GM18498 (cell line): ENCODE measurements around the gene ADAMTSL1.

Experiments
- ATAC-seq: cut with Tn5 transposase; IDR thresholded peaks from one replicate; pipeline ENCODE4 v1.9.1; 2021; ENCODE audit warnings: mild to moderate bottlenecking, moderate library complexity; ENCODE audit not compliant: unreplicated experiment

The ADAMTSL1 gene

DNA sequence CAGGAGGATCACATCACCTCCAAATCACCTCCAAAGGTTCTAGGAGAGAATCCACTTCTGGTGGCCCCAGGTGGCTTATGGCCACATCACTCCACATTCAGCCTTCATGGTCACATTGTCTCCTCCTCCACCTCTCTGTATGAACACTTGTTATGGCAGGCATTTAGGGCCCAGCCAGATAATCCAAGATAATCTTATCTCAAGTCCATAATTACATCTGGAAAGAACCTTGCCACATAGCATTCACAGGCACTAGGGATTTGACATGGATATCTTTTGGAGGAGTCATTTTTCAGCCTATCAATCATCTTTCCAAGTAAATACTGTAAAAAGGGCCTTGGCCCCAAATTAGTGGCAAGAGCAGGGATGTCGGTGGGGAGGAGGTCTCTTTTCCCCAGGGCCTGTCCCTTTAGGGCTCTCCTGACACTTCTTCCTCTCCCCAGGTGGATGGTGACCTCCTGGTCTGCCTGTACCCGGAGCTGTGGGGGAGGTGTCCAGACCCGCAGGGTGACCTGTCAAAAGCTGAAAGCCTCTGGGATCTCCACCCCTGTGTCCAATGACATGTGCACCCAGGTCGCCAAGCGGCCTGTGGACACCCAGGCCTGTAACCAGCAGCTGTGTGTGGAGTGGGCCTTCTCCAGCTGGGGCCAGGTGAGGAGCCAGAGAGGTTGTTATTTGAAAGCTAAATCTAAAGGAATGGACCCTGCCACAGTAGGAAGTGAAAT lies 418.2 kb downstream of the ADAMTSL1 start:
- ATAC-seq = no peak

DNA sequence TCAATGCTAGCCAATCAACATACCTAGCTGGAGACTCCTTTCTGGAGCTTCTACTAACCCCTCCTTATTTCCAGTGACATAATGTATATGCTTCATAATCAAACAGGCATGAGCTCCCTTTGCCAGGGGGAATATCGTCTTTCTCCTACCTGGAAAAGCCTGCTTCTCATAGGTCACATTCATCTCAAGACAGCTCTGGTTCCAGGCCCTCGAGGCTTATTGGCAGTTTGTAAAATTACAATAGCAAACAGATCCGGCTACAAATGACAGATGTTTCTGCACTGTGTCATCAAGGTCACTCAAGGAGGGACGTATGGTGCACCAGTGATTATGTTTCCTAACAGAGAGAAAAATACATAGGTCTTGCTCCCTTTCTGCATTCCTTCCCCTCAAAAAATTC lies 419.1 kb downstream of the ADAMTSL1 start:
- ATAC-seq = no peak

DNA sequence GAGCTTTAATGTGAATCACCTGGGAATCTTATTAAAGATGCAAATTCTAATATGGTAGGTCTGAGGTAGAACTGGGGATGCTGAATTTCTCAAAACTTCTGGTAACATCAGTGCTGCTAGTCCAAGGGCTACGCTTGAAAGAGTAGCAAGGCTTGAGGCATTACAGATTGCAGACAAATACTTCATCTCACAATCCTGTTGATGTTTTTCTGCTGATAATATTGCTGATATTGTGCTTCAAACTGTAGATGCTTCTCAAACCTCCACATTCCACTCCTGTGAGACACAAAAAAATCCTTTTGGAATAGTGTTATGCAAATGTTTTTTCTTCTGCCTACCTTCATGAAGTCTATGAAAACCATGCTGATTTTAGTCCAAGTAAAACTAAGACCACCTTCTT lies 419.5 kb downstream of the ADAMTSL1 start:
- no peak for ATAC-seq

DNA sequence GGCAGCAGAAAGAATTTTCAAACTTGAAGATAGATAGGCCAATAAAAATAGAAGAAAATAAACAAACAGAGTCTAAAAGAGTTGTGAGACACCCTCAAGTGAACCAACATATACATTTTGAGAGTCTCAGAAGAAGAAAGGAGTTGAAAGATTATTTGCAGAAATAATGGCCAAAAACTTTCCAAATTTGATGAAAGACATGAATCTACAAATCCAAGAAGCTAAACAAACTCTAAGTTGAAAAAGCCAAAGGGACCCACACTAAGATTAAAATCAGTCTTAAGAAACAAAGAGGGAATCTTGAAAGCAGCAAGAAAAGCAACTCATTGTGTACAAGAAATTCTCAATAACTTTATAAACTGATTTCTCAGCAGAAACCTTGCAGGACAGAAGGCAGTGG lies 422.1 kb downstream of the ADAMTSL1 start:
- no peak for ATAC-seq

DNA sequence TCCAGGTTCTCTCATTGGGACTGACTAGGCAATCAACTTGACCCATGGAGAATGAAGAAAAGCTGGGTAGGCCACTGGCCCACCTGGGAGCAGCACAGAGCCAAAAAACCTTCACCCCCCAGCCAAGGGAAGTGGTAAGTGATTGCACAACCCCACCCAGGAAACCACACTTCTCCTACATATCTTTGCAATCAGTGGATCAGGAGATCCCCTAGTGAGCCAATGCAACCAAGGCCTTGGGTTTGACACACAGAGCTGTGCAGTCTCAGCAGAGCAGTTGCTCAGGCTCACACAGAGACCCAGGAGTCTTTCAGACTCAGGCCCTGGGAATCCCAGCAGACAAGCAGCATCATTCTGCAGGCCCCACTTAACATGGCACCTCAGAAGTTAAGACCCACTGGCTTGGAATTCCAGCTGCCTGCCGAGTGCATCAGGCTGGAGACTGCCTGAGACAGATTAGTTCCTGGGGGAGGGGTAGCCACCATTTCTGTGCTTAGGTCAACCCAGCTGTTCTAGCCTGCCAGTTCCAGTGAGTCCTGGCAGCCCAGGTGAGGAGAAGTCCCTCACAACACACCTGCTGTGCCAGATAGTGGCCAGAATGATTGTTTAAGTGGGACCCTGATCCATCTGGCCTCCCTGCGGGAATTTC lies 422.7 kb downstream of the ADAMTSL1 start:
- no peak for ATAC-seq

DNA sequence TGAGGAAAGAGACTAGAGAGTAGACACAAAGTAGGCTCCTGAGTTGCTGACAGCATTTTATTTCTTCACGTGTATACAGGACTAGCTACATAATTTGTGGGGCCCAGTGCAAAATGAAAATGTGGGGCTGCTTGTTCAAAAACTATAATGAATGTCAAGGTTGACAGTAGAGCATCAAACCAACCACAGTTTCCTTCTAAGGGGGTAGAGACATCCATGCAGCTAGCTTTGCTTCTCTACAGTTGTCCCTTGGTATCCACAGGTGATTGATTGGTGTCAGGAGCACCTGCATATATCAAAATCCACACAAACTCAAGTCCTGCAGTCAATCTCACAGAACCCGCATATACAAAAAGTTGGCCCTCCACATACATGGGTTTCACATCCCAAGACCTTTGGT lies 429.5 kb downstream of the ADAMTSL1 start:
- no peak for ATAC-seq

DNA sequence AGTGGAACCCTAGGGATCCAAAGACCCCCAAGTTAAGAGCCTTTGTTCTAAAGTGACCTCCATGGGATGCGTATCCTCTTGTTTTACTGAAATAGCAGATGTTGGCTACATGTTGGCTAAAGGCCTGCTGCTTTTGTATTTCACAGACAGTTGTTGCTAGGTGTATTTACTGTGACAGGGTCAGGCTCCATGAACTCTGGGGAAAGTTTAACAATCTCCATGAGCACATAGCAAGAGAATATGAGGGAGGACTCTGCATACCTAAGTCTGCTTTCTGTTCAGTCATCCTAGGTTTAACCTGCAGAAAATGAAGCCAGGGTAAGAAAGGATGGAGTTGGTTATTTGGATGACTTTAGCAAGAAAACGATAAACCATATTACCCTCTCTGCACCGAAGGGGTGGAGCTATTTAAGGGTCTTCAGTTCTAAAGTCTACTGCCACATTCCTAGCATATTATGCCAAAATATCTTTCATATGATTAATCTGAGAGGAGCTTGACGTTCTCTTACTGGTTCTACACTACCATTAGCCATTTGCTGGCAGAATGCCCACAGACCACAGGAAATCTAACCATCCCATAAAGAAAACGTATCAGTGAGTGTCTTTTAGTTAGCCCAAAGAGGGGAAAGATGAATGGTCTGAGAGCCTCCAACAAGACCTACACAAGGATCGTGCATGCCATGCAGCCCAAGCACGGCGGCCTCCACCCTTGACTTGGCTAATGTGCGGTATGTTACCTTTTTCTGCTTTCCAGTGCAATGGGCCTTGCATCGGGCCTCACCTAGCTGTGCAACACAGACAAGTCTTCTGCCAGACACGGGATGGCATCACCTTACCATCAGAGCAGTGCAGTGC lies 431.3 kb downstream of the ADAMTSL1 start:
- ATAC-seq = no peak

DNA sequence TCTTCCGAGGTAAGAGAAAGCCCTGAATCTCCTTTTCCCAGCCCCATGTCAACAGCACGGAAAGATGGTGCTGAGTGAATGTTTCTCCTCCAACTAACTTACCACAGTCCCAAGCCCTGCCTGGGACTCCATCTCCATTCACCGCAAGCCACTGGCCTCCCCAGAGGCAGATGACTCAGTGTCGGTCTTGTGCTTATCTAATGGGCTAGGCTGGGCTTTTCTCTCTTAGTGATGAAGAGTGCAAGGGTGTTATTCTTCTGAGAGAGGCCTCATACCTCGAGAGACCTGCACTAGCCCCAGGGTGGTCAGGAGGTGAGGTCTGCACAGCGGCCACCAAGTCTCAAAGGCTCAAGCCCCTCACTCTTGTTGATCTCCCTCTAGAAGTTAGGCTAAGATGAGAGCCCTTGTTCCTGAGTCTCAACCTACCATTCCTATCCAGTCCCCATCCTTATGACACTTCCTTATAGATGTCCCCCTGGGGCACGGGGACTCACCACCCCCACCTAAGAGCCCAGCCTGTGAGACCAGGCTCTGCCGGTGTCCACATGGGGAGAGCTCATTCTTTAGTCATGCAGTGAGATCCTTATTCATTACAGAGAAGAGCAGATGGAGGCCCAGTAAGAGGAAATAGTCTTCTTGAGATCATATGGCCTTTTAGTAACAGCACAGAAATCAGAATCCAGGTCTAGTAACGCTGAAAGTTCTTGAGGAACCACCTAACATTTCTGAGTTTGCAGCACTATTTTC lies 432.1 kb downstream of the ADAMTSL1 start:
- ATAC-seq = no peak

DNA sequence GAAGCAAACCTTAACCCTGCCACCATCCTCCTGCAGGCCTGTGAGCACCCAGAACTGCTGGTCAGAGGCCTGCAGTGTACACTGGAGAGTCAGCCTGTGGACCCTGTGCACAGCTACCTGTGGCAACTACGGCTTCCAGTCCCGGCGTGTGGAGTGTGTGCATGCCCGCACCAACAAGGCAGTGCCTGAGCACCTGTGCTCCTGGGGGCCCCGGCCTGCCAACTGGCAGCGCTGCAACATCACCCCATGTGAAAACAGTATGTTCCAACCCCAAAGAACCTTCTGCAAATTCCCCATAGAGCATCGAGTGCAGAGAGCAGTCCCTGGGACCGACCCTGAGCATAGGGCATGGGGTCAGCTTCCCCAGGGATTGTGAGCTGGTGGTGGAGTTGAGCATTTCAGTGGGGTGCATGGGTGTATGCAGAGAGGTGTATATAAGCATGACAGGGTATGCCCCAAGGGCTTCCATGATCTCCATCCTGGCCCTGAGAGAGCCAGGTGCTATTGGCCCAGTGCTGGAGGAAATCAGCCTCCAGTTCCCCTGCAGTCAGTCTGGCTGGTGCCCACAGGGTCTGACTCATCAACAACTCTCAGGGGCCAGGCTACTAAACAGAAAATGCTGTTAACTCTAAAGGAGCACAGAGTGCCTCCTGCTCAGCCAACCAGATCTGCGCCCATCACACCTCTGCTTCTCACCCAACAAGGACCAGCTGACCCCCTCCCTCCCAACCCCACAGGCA lies 432.9 kb downstream of the ADAMTSL1 start:
- no peak for ATAC-seq

DNA sequence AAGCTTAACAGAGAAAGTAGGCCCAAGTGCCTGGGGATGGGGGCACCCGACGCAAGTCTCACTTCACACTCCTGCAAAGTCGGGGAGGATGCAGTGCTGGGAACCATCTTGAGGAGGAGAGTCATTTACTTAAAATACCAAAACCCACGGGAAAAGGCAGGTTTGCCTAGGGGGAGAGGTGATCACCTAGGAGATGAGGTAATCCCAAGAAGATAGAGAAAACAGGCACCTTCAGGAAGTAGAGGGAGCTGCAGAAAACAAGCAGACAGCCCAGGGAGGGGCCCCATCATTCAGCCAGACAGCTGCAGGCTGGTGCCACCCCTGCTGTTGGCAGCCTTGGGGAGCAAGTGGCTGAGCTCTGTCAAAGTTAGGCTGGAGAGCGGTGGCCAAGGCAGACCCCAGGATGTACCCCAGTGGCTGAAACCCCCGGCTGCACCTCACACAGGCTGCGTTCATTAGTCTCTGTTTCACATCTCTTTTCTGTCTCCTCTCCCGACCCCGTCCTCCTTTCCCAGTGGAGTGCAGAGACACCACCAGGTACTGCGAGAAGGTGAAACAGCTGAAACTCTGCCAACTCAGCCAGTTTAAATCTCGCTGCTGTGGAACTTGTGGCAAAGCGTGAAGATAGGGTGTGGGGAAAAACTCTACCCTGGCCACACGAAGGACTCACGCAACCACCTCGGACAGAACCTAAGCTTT lies 434.1 kb downstream of the ADAMTSL1 start:
- no peak for ATAC-seq

DNA sequence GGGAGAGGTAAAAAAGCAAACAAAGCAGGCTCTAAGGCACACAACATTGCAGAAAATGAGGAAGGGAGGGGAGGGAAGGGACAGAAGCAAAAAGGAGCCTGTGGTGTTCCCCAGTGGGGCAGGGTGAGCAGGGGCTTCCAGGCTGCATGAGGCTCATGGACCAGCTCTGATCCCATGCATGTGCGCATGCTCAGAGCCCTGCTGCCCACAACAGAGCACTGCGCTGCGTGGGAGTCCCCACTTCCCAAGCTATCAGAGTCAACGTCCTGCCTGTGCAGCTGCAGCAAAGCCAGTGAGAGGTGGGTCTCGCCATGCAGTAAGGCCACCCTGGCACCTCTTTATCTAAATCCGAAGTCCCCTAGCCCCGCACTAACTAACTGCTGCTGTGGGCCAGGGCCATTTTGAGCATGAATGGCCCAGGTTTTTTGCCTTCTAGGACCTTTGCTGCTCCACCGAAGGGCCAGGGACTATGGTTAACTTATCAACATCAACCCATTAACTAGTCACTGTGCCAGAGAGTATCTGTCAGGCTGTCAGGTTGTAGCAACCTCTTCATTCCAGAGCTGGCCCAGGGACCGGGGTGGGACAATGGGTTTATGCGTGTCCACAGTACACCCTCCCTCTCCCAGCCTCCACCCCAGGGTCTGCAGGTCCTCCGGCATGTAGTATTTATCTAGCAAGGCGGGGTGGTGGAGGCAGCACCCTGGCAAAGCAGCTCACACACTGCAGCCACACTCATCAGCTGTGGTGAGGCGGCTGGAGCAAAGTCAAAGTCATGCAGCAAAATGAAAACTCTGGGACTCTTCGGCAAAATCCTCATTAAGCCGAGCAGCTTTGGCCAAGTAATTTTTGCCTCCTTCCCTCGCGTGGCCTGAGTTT lies 435.4 kb downstream of the ADAMTSL1 start:
- no peak for ATAC-seq

DNA sequence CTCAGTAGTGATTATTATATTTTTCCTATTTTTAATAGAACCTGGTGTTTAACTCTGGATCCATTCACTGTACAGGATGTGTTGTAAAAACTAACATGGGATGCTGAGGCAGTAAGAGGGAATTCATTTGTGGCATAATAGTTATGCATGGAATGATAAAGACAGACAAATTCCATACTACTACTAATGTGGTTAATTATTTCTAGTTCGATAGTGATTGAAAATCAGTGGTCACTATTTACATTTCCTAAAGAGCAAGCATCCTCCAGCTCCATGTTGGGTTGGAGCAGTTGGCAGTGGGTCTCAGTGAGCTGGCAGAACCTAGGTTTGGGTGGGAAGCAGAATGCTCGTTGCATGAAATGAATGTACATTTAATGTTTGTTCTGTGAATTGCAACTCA lies 436.5 kb downstream of the ADAMTSL1 start:
- ATAC-seq = no peak

DNA sequence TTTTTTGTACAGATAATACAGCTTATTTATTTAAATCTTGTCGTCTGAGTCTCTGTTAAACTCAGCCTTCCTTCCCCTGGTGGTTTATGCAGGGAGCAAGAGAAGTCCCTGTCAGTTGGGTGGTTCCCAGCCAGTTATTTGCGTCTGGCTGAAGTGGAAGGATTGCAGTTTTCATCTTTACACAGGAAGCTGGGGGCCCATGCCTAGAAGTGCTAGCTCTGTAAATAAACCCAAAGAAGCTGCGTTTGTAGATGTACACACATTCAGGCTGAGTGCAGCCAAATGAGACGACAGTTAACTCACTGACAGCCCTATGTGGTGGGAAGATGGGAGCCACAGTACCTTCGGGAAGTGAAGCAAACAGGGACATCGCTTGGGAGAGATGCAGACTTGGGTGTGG lies 437.0 kb downstream of the ADAMTSL1 start:
- no peak for ATAC-seq

DNA sequence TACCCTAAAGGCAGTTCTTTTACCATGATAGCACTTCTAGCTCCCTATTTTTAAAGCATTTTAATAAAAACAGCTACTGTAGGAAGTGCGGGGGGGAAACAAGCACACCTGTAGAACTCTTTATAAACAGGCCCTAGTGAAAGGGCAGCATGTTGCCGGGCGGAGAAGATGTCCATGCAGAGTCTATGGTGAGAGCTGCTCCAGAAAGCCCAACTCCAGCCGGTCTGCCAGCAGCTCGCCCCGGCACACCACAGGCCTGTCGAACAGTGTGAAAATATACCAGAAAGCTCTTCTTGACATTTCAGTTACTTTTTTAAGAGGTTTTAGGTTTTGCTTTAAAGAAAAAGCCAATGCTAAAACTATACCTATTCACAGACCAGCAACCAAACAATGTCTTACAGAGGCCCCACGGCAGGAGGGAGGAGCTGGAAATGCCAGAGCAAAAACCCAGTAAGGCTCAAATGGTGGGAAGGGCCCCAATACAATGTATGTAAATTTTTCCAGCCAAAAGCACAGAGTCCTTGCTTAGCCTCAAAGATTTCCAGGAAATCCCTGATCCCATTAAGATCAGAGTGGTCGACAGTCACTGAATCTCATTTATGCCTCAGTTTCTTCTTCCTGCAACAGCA lies 437.9 kb downstream of the ADAMTSL1 start:
- ATAC-seq = no peak

DNA sequence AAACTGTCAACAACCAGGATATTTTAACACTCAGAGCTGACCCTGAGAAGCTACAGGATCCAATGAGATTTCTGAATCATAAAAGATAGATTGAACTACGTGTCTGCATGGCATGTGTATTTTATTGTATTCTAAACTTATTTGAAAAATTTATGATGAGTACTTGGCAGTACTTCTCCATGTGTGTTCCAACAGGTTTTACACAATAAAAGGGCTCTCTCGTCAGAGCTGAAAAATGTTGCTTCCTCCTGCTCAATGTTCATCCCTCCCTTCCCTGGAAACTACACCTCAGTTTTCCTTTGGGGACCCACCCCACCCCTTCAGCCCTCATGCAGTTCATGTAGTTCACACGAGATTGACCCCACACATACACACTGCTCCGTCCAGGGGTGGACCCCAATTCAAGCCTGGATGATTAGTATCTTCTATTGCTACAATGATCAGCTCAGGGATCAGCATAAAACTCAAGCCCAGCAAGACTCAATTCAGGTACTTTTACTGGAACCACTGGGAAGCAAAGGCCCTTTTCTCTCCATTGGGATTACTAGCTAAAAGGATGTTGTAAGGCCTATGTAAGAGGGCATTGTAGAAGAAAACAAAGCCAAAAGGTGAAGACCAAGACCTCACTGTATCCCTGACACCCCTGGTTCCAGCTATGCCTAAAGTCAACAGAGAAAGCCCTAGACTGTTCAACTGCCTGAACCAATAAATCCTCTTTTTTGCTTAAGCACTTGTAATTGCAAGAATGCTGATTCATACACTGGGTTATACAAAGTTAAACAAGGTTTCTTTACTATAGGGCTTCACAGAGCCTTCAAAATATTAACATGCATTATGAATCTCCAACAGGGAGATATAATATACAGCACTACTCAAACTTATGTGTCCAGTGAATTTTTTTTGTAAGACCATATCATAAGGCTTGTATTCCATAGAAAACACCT lies 446.5 kb downstream of the ADAMTSL1 start:
- ATAC-seq = no peak

DNA sequence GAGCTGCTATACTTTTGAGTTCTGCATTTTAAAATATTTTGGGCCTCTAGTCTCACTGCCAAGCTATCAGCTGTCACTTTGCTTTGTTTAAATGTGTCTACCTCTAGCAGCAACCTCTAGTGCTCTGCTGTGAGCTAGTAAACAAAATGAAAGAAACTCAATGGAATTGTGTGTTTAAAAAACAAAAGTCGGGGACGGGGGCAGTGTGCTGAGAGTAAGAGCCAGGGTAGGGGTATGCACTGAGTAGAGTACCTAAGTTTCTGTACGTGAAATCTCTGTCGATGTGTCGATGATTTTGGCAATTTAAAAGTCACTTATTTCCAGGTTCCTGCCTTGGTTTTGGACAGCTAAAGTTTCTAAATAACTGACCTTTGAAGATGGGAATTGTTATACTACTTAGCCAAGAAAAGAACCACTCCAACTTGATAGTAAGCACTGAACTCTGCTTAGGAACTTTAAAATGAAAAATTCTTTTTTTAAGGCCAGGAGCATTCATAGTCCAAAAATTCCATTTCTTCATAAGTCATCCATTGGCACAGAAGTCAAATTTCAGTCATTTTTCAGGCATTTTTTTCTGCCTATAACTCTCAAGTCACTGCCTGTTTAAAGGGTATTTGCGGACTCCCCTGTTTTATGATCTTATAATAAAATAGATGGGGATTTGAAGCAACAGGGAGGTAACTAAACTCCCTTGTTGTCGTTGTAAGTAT lies 447.6 kb downstream of the ADAMTSL1 start:
- ATAC-seq = no peak
